ENCODE measurements around the gene AMMECR1L. TPM values are rescaled to one million over a fixed set of nuclear protein-coding genes. Genes with fewer than 3 reads are reported as not detected.

Gene AMMECR1L
- total and polyA plus RNA-seq, 2 of the 13 experiments (the other 11 are each of a cell fraction or from before 2014, with no cell fraction given): 9.1 to 14.2 TPM

DNA sequence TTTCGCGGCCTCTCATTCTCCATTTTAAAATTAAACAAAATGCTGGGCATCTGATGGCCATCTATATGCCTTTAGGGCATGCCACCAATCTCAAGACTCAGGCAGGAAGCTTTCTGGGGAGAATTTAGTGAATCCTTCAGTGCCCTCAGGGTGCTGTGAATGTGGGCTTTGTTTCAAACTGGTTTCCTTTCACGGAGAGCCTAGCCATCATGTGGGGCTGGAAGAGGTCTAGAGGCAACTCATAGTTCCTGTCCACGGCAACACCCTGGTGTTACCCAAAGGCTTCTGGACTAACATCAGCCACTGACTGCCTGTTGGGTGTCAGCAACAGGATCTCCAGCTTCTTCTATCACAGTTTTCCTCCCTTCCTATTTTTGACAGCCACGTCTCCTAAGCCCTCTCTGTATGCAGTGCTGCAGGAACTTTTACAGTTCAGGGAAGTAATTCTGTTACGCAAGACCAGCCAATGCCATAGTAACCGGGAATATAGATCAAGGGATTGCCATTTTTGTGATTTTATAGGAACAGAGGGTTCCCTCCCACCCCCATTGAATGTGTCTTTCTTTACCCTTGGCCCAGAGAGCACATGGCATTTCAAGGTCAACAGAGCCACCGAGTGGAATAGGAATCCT, 66.8 kb downstream of the AMMECR1L start (continued):
- TF ChIP-seq, protein P1, sequence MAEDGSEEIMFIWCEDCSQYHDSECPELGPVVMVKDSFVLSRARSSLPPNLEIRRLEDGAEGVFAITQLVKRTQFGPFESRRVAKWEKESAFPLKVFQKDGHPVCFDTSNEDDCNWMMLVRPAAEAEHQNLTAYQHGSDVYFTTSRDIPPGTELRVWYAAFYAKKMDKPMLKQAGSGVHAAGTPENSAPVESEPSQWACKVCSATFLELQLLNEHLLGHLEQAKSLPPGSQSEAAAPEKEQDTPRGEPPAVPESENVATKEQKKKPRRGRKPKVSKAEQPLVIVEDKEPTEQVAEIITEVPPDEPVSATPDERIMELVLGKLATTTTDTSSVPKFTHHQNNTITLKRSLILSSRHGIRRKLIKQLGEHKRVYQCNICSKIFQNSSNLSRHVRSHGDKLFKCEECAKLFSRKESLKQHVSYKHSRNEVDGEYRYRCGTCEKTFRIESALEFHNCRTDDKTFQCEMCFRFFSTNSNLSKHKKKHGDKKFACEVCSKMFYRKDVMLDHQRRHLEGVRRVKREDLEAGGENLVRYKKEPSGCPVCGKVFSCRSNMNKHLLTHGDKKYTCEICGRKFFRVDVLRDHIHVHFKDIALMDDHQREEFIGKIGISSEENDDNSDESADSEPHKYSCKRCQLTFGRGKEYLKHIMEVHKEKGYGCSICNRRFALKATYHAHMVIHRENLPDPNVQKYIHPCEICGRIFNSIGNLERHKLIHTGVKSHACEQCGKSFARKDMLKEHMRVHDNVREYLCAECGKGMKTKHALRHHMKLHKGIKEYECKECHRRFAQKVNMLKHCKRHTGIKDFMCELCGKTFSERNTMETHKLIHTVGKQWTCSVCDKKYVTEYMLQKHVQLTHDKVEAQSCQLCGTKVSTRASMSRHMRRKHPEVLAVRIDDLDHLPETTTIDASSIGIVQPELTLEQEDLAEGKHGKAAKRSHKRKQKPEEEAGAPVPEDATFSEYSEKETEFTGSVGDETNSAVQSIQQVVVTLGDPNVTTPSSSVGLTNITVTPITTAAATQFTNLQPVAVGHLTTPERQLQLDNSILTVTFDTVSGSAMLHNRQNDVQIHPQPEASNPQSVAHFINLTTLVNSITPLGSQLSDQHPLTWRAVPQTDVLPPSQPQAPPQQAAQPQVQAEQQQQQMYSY (CRISPR knock-in tag; IDR thresholded peaks at IDR 0.05): no peak
- no peak for TF ChIP-seq MBNL3 (CRISPR knock-in tag; conservative IDR thresholded peaks at IDR 0.05)
- TF ChIP-seq ATRX (CRISPR knock-in tag; IDR thresholded peaks at IDR 0.05; ENCODE audit: borderline replicate concordance): no peak
- TF ChIP-seq U2AF2 (IDR thresholded peaks at IDR 0.05; ENCODE audit: low read depth, low read length): no peak
- TF ChIP-seq ZNF282 (IDR thresholded peaks at IDR 0.05; ENCODE audit: partially characterized antibody): no peak
- 0 out of 2 replicates have a peak, but pooled peaks have one; percentile 19 for TF ChIP-seq ELF1 (CRISPR knock-in tag; IDR thresholded peaks at IDR 0.05)
- no peak for TF ChIP-seq SAFB2 (CRISPR knock-in tag; IDR thresholded peaks at IDR 0.05; ENCODE audit: borderline replicate concordance, low read depth)
- no peak for TF ChIP-seq ZNF564 (CRISPR knock-in tag; IDR thresholded peaks at IDR 0.05)
- TF ChIP-seq ZNF788 (CRISPR knock-in tag; IDR thresholded peaks at IDR 0.05; ENCODE audit: borderline replicate concordance): no peak
- no peak for TF ChIP-seq THYN1 (CRISPR knock-in tag; IDR thresholded peaks at IDR 0.05; ENCODE audit: borderline replicate concordance, low read depth)
- TF ChIP-seq CEBPB (IDR thresholded peaks at IDR 0.05; ENCODE audit: borderline replicate concordance, low read depth, low read length): peak; percentile 89
- TF ChIP-seq SIX1 (CRISPR knock-in tag; IDR thresholded peaks at IDR 0.05; ENCODE audit: borderline replicate concordance): no peak
- TF ChIP-seq RFX3 (CRISPR knock-in tag; IDR thresholded peaks at IDR 0.05): 0 out of 2 replicates have a peak, but pooled peaks have one; percentile 19
- TF ChIP-seq SATB2 (CRISPR knock-in tag; IDR thresholded peaks at IDR 0.05): no peak
- TF ChIP-seq, protein P2, sequence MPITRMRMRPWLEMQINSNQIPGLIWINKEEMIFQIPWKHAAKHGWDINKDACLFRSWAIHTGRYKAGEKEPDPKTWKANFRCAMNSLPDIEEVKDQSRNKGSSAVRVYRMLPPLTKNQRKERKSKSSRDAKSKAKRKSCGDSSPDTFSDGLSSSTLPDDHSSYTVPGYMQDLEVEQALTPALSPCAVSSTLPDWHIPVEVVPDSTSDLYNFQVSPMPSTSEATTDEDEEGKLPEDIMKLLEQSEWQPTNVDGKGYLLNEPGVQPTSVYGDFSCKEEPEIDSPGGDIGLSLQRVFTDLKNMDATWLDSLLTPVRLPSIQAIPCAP (CRISPR knock-in tag; IDR thresholded peaks at IDR 0.05; ENCODE audit: low read depth): no peak
- no peak for TF ChIP-seq ZNF558 (CRISPR knock-in tag; IDR thresholded peaks at IDR 0.05; ENCODE audit: borderline replicate concordance)
- TF ChIP-seq POLR2AphosphoS5 (IDR thresholded peaks at IDR 0.05; ENCODE audit: low read depth, low read length): no peak
- TF ChIP-seq SNAI1 (CRISPR knock-in tag; IDR thresholded peaks at IDR 0.05; ENCODE audit: borderline replicate concordance): no peak
- no peak for TF ChIP-seq ZNF337 (CRISPR knock-in tag; IDR thresholded peaks at IDR 0.05; ENCODE audit: borderline replicate concordance, low read depth)
- TF ChIP-seq, protein P3, sequence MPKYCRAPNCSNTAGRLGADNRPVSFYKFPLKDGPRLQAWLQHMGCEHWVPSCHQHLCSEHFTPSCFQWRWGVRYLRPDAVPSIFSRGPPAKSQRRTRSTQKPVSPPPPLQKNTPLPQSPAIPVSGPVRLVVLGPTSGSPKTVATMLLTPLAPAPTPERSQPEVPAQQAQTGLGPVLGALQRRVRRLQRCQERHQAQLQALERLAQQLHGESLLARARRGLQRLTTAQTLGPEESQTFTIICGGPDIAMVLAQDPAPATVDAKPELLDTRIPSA (CRISPR knock-in tag; IDR thresholded peaks at IDR 0.05; ENCODE audit: borderline replicate concordance): no peak
- no peak for TF ChIP-seq NFKBIZ (CRISPR knock-in tag; IDR thresholded peaks at IDR 0.05)
- no peak for TF ChIP-seq ZNF17 (CRISPR knock-in tag; IDR thresholded peaks at IDR 0.05)
- no peak for TF ChIP-seq ATF7-NPFF (CRISPR knock-in tag; IDR thresholded peaks at IDR 0.05; ENCODE audit: low read depth)
- no peak for TF ChIP-seq ZFX (CRISPR knock-in tag; IDR thresholded peaks at IDR 0.05; ENCODE audit: low read depth)
- TF ChIP-seq ZNF224 (CRISPR knock-in tag; IDR thresholded peaks at IDR 0.05): no peak
- TF ChIP-seq TMF1 (CRISPR knock-in tag; IDR thresholded peaks at IDR 0.05; ENCODE audit: low read depth): no peak
- no peak for TF ChIP-seq PCBP2 (optimal IDR thresholded peaks at IDR 0.05; ENCODE audit: low read depth, low read length, poor library complexity, severe bottlenecking)

Data from HepG2 (cell line).